Panc1 (cell line): Measurements from ENCODE around the gene KCNQ1OT1. TPM values are rescaled to one million over a fixed set of nuclear protein-coding genes. Genes with fewer than 3 reads are reported as not detected.

Source experiments
- ATAC-seq: fragments of 200-7000 bp; cut with Tn5 transposase; 2 replicates; pipeline ENCODE4 v1.9.1; 2020; ENCODE audit warnings: mild to moderate bottlenecking, moderate library complexity
- BruUV-seq: library from RNA; stranded (reverse); fragments of 400-500 nt; replicated peaks from 2 replicates; lab custom pipeline; 2021; lab: Mats Ljungman, UMichigan
- CTCF ChIA-PET: fragments of 300-600 bp; sonication (Branson Sonifier 250); formaldehyde crosslinking; loops from one replicate; lab custom pipeline; 2022; ENCODE audit warnings: antibody characterized with exemption; lab: Charles Lee
- POLR2A ChIA-PET: fragments of 300-600 bp; sonication (Branson Sonifier 250); formaldehyde crosslinking; loops from one replicate; lab custom pipeline; 2022; ENCODE audit warnings: antibody characterized with exemption; lab: Charles Lee
- DNase-seq: peaks from one replicate; pipeline ENCODE4 v3.0.0-alpha.2; 2010; ENCODE audit warnings: low read depth, low spot score
- H3K27ac ChIP-seq: 2 replicates; pipeline ENCODE4 v1.5.1; 2011; ENCODE audit warnings: mild to moderate bottlenecking, low read length, inconsistent platforms
- H3K27me3 ChIP-seq: fragments of 200-500 bp; sonication (Bioruptor generic); 2 replicates; pipeline ENCODE4 v1.6.0; 2014; ENCODE audit warnings: low read length, inconsistent platforms; ENCODE audit not compliant: control insufficient read depth, insufficient read depth
- H3K36me3 ChIP-seq: fragments of 200-500 bp; sonication (Bioruptor generic); 2 replicates; pipeline ENCODE4 v1.5.1; 2014; ENCODE audit warnings: inconsistent platforms, mild to moderate bottlenecking, low read length, moderate library complexity; ENCODE audit not compliant: control insufficient read depth, insufficient read depth
- H3K4me1 ChIP-seq: 2 replicates; pipeline ENCODE4 v1.5.1; 2011; ENCODE audit warnings: inconsistent platforms, mild to moderate bottlenecking, low read length, moderate library complexity; ENCODE audit not compliant: control insufficient read depth, insufficient read depth
- H3K4me3 ChIP-seq, 2 experiments: 2 replicates each; pipeline ENCODE4 v1.5.1; 2011 to 2012; ENCODE audit warnings: low read depth in 2 of 2, low read length in 2 of 2, mild to moderate bottlenecking in 2 of 2, inconsistent platforms in 1 of 2, moderate library complexity in 1 of 2
- H3K9me3 ChIP-seq: fragments of 200-500 bp; sonication (Bioruptor generic); 2 replicates; pipeline ENCODE4 v1.5.1; 2014; ENCODE audit warnings: low read depth, mild to moderate bottlenecking, inconsistent platforms, low read length, moderate library complexity; ENCODE audit not compliant: control insufficient read depth, insufficient read depth
- POLR2AphosphoS5 ChIP-seq: IDR thresholded peaks from 2 replicates; pipeline ENCODE4 v1.6.1; 2012; ENCODE audit warnings: mild to moderate bottlenecking, low read depth, low read length, moderate library complexity
- SIN3A ChIP-seq: IDR thresholded peaks from 2 replicates; pipeline ENCODE4 v1.6.1; 2012; ENCODE audit warnings: low read depth, mild to moderate bottlenecking, low read length, moderate library complexity, borderline replicate concordance; ENCODE audit not compliant: insufficient read depth
- TCF7L2 ChIP-seq: IDR thresholded peaks from 2 replicates; pipeline ENCODE4 v1.6.1; 2011; ENCODE audit warnings: mild to moderate bottlenecking, low read depth, low read length, inconsistent platforms
- in situ Hi-C: cut with HindIII; loops from 2 replicates; pipeline ENCODE4 v1.10.0; 2016; ENCODE audit warnings: low sequenced_read_pairs, low pct_unique_long_range_greater_than_20kb
- intact Hi-C: fragments of 100-400 bp; cut with micrococcal nuclease; formaldehyde crosslinking; loops from one replicate; pipeline ENCODE4 v1.10.0; 2022; ENCODE audit not compliant: unreplicated experiment
- total RNA-seq: library from RNA; stranded (reverse); gene quantifications from one replicate; pipeline ENCODE4 v1.2.1, GENCODE V29; 2021; ENCODE audit not compliant: unreplicated experiment
- TF ChIP-seq, protein P1 (sequence below), 2 experiments: IDR thresholded peaks; 2 replicates each; pipeline ENCODE4 v1.6.1; 2011 to 2012; ENCODE audit warnings: low read depth in 2 of 2, control low read depth in 1 of 2, low read length in 1 of 2, mild to moderate bottlenecking in 1 of 2, moderate library complexity in 1 of 2; ENCODE audit not compliant: insufficient read depth in 1 of 2
- TF ChIP-seq, protein P2 (sequence below): fragments of 450-650 bp; IDR thresholded peaks from 2 replicates; pipeline ENCODE4 v1.5.1; 2017; ENCODE audit warnings: mild to moderate bottlenecking

The KCNQ1OT1 gene
- total RNA-seq, 1 experiment from 2014 or later, result 1.3 TPM

DNA sequence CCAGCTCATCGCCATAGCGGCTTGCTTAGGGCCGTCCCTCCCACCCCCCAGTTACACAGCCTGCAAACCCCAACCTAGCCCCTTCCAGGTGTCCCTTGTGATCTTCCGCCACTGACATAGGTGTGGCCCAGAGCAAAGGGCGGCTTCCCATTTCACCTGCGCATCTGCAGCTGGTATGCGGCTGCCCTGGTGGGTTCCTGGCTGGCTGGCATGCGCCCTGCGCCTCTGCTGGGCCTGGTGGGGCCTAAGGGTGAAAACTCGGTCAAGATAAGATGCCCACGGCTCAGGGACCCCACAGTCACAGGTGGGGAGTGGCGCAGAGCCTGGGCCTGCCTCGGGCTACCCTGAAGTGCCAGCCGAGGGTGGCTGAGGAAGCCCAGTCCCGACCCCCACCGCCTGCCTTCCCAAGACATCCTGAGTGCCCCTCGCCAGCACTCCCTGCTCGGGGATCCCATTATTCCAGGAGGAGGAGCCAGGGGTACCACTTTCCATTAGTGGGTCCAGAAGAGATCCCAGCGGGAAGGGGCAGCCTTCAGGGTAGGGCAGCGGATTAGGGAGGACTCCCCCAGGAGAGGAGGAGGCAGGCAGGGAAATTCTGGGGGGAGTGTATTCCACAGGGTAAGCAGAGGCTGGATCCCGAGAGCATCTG, 36.9 kb upstream of the KCNQ1OT1 start:
- in situ Hi-C loops, result no loop called here
- BruUV-seq, result no TSS peak
- Histone ChIP-seq H3K27me3 (no peaks in the 10 kb centered on the region), H3K9me3 (no peaks in the 10 kb centered on the region), H3K4me1 (peaks cover 14% of the 10 kb centered on the region), H3K36me3 (no peaks in the 10 kb centered on the region), H3K4me3 (no peak overlapping the region), H3K27ac (no peak overlapping the region)
- DNase-seq, result no peak
- intact Hi-C loops, result no loop called here
- ChIA-PET POLR2A (no interaction called here), CTCF (no interaction called here)
- ATAC-seq, result no peak
- no peak for TF ChIP-seq TCF7L2
- TF ChIP-seq, protein P1, sequence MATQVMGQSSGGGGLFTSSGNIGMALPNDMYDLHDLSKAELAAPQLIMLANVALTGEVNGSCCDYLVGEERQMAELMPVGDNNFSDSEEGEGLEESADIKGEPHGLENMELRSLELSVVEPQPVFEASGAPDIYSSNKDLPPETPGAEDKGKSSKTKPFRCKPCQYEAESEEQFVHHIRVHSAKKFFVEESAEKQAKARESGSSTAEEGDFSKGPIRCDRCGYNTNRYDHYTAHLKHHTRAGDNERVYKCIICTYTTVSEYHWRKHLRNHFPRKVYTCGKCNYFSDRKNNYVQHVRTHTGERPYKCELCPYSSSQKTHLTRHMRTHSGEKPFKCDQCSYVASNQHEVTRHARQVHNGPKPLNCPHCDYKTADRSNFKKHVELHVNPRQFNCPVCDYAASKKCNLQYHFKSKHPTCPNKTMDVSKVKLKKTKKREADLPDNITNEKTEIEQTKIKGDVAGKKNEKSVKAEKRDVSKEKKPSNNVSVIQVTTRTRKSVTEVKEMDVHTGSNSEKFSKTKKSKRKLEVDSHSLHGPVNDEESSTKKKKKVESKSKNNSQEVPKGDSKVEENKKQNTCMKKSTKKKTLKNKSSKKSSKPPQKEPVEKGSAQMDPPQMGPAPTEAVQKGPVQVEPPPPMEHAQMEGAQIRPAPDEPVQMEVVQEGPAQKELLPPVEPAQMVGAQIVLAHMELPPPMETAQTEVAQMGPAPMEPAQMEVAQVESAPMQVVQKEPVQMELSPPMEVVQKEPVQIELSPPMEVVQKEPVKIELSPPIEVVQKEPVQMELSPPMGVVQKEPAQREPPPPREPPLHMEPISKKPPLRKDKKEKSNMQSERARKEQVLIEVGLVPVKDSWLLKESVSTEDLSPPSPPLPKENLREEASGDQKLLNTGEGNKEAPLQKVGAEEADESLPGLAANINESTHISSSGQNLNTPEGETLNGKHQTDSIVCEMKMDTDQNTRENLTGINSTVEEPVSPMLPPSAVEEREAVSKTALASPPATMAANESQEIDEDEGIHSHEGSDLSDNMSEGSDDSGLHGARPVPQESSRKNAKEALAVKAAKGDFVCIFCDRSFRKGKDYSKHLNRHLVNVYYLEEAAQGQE (IDR thresholded peaks at IDR 0.05; ENCODE audit: insufficient read depth in 1 of 2, low read depth in 2 of 2, low read length in 1 of 2), result no peak
- TF ChIP-seq, protein P2, sequence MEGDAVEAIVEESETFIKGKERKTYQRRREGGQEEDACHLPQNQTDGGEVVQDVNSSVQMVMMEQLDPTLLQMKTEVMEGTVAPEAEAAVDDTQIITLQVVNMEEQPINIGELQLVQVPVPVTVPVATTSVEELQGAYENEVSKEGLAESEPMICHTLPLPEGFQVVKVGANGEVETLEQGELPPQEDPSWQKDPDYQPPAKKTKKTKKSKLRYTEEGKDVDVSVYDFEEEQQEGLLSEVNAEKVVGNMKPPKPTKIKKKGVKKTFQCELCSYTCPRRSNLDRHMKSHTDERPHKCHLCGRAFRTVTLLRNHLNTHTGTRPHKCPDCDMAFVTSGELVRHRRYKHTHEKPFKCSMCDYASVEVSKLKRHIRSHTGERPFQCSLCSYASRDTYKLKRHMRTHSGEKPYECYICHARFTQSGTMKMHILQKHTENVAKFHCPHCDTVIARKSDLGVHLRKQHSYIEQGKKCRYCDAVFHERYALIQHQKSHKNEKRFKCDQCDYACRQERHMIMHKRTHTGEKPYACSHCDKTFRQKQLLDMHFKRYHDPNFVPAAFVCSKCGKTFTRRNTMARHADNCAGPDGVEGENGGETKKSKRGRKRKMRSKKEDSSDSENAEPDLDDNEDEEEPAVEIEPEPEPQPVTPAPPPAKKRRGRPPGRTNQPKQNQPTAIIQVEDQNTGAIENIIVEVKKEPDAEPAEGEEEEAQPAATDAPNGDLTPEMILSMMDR, result no peak
- TF ChIP-seq SIN3A, result no peak
- TF ChIP-seq POLR2AphosphoS5, result no peak

DNA sequence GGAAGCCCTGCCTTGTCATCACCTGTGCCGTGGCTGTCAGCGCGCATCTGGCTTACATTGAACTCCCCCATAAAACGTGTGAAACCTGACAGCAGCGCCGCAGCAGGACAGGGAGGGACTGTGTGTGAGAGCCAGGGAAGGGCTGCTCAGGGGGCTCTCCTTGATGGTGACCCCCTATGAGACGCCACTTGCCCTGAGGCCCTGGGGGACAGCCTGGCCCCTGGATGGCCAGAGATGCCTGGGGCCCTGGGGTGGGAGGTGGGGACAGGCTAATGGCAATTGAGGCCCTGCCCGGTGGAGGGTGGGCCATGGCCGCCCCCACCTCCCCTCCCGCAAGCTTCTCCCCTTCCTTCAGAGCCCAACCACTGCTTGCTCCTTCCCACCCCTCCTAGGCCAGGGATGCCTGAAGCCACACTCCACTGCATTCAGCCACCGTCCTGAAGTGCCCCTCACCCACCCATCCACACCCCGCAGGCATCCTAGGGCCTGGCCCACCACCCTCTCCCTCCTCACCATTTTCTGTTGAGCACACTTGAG, 35.3 kb upstream of the KCNQ1OT1 start:
- Histone ChIP-seq H3K4me1 (peaks cover 4% of the 10 kb centered on the region; the same call in 1 of the 2 replicates), H3K27me3 (no peaks in the 10 kb centered on the region), H3K4me3 (no peak overlapping the region), H3K36me3 (no peaks in the 10 kb centered on the region), H3K9me3 (no peaks in the 10 kb centered on the region), H3K27ac (no peak overlapping the region)
- DNase-seq (no peak), ATAC-seq (no peak)
- ChIA-PET CTCF (no interaction called here), POLR2A (no interaction called here)
- in situ Hi-C loops, result no loop called here
- TF ChIP-seq, protein P1 (IDR thresholded peaks at IDR 0.05; ENCODE audit: insufficient read depth in 1 of 2, low read depth in 2 of 2, low read length in 1 of 2), result no peak
- TF ChIP-seq TCF7L2 (no peak), POLR2AphosphoS5 (no peak), SIN3A (no peak)
- TF ChIP-seq, protein P2, result no peak
- BruUV-seq, result no TSS peak
- intact Hi-C loops, result no loop called here
